ENCODE results near the gene NKRF. TPM values are rescaled to one million over a fixed set of nuclear protein-coding genes. Genes with fewer than 3 reads are reported as not detected.
"Not testable (repeated sequence)": the region's sequence is repeated elsewhere in the genome, so short reads cannot be mapped to it uniquely, and the experiment has no call there.

Gene NKRF
- 15.1 and 17.1 TPM in 2 replicates for total RNA-seq

DNA sequence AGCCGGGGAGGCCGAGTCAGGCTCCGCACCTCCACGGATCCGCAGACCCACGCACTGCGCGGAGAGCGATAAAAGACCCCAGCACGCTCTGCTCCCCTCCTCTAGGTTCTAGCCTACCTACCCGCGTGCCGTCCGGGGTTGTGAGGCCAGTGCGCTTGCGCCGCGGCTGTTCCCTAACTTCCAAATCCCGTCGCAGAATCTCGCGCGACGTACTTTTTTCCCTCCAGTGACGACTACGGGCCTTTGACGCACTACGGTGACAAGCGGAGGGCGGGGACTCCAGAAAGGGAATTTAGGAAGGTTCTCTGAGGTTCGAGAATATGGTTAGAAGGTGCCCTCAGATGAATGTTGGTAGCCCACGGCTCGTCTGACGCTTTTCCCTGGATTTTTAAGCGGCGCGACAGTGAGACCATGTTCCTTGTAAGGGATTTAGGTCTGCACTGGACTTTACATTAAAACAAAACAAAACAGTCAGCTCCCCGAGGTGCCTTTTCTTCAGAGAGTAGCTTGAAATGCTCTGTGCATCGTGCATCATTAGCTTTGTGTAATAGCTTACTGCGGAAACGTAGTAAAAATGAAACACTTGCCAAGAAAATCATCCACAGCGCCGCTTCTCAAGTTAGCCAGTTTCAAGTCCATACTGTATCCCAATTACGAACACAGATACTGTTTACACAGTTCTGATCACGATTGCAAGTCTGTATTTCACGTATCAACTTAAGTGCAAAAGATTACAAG, at the start of gene NKRF:
TSS of gene NKRF (minus strand) at position 145 of the 738 bp plus-strand sequence.
- intact Hi-C loops (cut with micrococcal nuclease), result loop anchor here (1.0 to 5.0 kb wide), 7 partner anchors 32 to 150 kb away; partner anchors contain the start of genes SEPTIN6, STEEP1 and UBE2A

DNA sequence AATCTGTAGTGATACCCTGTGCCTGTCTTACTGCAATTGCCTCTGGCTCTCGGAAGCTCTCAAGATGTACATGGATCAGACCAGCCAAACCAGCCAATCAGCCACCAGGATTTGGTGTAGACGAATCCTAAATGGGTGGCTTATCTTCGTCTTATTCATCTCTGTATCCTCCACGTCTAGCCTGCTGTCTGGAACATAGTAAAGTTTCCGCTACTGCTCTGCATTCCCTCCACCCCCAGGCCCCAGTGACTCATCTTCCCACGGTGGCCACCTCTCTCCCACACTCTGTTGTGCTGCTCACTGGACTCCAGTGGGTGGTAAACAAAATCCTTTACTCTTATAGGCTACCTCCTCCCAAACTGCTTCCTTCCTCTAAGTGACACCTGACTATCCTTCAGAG, 48.9 kb upstream of the NKRF start:
- intact Hi-C loops (cut with micrococcal nuclease), result no loop called here

DNA sequence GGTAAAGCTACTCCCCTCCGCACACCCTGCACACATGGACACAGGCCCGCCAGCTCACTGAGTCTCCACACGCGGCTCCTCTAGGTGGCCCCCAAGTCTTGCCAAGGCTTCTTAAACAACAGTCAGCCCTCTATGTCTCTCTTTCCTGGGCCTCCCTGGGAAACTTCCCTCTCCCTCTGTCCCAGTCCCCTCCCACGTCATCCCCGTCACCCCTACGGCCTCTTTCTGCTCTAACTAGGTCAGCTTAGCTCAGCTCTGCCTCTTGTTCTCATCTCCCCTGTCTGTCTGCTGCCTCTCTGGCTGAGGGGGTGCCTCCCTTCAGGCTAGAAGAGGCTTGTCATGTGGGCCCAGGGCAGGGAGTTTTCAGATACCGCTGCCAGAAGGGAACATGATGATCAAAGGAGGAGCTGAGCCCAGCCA, 47.9 kb upstream of the NKRF start:
- intact Hi-C loops (cut with micrococcal nuclease), result no loop called here

DNA sequence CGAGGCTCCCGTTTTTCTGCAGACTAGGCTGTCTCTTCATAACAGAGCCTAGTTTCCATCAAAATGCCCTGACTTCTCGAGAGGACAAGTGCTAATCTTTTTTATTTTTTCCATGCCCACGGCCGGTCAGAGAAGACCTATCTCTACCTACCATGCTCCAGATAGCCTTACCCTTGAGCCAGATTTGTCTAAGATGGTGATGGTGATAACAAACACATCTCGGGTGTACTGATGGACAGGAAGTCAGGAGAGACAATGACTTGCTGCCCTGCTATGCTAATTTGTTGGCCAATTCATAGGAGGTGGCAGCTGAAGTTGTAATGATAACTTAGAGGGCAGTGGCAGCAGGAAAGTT, 42.2 kb upstream of the NKRF start:
- intact Hi-C loops (cut with micrococcal nuclease), result loop anchor here (5.0 kb wide), 1 partner anchor 39 kb away; no protein-coding TSS in a partner anchor

DNA sequence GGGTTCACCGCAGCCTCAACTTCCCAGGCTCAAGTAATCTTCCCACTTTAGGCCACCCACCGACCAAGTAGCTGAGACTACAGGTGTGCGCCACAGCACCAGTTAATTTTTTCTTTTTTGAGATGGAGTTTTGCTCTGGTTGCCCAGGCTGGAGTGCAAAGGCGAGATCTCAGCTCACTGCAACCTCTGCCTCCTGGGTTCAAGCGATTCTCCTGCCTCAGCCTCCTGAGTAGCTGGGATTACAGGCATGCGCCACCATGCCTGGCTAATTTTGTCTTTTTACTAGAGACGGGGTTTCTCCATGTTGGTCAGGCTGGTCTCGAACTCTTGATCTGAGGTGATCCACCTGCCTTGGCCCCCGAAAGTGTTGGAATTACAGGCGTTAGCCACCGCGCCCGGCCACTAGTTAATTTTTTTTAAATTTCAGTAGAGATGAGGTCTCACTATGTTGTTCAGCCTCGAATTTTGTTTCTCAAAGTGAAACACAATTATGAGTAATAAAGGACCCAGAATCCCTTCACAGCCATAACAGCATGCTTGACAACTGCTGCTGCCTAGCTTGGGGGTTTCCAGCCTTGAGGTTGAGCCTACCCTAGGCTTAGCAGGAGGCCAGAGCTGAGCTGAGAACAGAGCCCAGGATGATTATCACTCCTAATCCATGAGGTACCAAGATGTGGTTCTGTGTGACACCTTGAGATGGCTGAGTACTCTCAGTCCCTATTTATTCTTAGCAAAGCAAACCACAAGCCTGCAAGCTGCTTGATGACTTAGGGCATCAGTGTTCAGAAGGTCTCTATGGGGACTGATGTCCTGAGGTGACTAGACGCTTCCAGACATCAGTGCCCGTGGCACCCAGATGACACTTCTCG, 41.6 kb upstream of the NKRF start:
- intact Hi-C loops (cut with micrococcal nuclease), result loop anchor here (5.0 kb wide), 1 partner anchor 40 kb away; no protein-coding TSS in a partner anchor

DNA sequence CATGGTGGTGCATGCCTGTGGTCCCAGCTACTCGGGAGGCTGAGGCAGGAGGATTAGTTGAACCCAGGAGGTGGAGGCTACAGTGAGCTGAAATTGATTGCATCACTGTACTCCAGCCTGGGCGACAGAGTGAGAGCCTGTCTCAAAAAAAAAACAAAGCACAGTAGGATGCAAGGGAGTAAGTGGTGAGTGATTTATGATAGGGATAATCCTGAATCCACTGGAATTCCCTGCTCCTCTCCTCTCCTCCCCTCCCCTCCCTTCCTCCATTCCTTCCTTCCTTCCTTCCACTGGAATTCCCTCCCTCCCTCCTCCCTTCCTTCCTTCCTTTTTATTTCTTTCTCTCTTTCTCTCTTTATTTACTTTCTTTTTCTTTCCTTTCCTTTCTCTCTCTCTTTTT, 40.9 kb upstream of the NKRF start:
- intact Hi-C loops (cut with micrococcal nuclease), result loop anchor here (5.0 kb wide), 1 partner anchor 40 kb away; no protein-coding TSS in a partner anchor

DNA sequence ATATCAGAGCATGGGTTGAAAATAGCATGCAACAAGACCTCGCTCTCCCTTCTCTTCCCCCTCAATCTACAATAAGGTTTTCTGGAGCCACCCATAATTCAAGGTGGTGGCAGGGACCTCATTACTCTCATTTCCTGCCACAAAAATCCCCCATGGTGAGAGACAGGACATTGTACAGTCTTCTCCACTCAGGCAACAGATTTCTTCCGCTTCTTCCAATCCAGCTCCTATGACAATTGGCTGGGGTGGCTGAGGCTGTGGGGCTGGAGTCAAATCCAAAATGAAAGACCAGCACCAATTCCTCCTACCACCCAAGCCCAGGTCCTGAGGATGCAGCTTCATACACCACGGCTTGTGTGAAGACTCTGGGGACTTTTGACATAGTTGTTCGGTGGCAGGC, 40.3 kb upstream of the NKRF start:
- intact Hi-C loops (cut with micrococcal nuclease), result loop anchor here (5.0 kb wide), 1 partner anchor 41 kb away; no protein-coding TSS in a partner anchor

DNA sequence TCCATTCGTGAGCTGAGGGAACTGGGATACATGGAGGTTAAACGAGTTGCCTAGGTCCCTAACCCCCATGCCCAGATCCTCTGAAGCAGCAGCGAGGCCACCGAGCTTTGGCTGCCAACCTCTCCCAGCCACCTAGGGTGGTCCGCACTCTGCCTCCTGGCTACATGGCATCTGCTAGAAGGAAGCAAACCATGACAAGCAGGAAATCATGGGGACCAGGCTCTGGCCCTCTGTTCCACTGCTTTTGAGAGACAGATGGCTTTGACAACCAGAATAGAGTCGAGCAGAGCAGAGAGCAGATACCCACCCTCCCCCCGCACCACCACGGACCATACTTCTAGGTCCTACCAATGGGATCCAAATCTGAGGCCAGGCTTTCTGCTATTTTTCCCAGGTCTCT, 37.5 kb upstream of the NKRF start:
- intact Hi-C loops (cut with micrococcal nuclease), result no loop called here

DNA sequence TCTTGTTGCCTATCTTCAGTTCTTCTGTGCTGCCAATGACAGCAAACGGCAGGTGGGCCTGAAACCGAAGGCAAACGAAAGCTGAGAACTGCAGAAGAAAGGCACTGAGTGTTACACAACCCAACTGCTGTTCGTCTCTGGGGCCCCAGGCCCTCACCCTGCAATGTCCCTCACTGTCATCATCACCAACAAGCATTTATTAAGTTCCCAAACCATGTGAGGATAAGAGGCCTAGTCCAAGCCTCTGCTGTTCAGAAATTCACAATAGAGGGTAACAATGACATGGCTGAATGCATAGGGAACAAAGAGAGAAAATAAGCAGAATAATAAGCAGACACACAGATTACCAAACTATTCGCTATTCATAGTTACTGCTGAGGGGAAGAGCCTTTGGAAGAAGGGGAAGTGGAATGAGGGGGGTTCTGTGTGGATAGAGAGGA, 34.5 kb upstream of the NKRF start:
- intact Hi-C loops (cut with micrococcal nuclease), result no loop called here

DNA sequence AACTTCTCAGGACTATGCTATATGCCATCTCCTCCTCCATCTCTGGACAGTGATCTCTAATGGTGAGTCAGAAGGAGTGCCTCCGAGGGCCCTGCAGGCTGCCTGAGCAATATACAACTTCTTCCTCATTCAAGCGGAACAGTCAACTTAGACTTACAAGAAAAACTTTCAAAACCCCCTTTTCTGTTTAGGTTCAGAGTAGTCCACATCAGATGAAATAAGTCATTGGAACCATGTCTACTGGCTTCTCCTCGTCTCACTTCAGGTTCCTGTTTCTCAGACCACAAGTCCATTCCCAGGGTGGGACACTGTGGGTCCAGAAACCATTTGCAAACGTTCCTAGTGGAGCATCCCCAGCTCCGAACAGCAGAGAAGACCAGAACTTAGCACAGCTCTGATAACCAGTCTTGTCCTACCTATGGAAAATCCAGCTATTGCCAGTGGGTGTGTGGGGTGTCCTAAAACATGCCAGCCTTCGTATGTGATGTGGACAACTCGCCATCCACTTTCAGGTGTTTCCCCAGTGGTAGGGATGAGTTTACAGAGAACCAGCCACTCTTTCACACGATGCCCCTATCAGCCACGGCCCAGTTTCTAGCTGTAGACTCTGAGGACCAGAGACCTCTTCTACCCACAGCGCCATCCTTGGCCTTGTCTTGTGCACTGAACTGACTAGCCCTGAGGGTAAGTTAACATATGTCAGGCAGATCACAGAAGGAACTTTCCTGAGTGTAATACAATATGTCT, 32.7 kb upstream of the NKRF start:
- intact Hi-C loops (cut with micrococcal nuclease), result no loop called here

DNA sequence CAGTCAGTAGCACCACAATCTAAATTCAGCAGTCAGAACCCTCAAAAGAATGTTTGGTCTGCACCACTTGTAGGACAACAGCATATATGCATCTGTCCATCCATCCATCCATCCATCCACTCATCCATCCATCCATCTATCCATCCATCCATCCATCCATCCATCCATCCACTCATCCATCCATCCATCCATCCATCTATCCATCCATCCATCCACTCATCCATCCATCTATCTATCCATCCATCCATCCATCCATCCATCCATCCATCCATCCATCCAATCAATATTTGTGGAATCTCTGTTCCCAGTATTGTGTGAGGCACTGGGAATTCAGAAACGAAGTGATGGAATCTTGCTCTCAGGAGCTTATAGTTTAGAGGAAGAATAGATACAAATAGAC, 31.2 kb upstream of the NKRF start:
- intact Hi-C loops (cut with micrococcal nuclease), result not testable (repeated sequence)

DNA sequence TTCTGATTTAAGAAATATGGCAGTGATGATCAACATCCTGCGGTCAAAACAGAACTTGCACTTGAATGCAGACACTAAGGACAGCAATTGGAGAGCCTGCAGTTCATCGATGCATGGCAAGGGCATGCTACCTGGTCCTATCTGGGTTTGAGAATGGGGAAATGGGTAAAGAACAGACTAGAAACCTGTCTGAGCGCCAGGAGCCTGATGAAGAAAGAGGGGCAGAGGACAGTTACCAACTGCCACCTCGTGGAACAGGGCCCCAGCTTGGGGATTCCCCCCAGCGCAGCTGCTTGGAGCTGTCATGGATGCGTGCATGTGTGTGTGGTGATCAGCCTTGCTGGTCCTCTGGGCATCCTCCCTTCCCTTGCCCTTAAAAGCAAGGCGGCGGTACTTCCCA, 30.2 kb upstream of the NKRF start:
- intact Hi-C loops (cut with micrococcal nuclease), result no loop called here

DNA sequence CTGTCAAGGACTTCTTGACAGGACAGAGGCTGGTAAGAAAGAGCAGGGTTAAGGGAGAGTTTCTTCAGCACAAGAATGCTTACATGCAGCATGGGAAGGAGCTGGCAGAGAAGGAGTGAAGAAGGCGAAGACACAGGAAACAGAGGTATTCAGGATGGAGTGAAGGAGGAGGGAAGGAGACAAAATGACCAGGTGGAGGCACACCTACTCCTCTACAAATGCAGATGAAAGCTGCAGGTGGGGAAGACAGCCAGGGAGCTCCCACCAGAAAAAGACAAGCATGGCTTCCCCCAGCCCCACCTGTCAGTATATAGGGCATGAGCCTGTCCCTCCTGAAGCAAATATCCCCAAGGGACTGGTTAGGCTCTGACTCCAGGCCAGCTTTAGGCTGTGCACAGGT, 29.6 kb upstream of the NKRF start:
- intact Hi-C loops (cut with micrococcal nuclease), result no loop called here

DNA sequence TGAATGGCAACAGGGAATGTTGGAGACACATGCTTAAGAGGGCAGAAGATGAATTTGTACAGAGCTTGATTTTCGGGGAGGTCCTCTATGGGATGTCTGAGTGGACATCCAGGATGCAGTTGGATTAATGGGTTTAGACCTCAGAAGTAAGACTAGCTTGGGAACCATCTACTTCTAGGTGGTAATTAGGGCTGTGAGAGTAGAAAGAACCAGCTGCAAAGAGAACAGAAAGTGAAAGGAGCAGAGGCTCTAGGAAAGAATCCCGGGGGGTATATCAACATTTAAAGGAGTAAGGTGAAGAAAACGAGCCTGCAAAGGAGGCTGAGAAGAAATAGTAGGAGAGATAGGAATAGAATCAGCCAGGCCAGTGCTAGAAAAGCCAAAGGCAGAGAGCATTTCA, 29.0 kb upstream of the NKRF start:
- intact Hi-C loops (cut with micrococcal nuclease), result no loop called here

DNA sequence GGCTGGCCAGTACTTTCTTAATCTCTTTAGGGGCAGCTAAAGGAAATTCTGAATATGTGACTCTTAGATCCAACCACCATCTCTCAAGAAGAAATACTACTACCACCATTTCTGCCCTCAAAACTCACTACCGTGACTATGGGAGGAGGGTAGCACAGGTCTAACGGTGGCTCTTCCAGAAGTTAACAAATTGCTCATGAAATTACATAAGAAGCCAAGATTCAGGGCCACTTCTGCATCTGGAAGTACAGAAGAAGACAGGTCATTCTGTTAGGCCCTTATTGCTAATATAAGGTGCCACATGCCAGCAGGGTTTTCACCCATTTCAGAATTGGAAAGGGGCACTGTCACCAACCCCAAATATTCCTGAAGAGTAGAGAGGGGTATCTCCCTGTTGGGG, 19.6 kb upstream of the NKRF start:
- intact Hi-C loops (cut with micrococcal nuclease), result no loop called here

DNA sequence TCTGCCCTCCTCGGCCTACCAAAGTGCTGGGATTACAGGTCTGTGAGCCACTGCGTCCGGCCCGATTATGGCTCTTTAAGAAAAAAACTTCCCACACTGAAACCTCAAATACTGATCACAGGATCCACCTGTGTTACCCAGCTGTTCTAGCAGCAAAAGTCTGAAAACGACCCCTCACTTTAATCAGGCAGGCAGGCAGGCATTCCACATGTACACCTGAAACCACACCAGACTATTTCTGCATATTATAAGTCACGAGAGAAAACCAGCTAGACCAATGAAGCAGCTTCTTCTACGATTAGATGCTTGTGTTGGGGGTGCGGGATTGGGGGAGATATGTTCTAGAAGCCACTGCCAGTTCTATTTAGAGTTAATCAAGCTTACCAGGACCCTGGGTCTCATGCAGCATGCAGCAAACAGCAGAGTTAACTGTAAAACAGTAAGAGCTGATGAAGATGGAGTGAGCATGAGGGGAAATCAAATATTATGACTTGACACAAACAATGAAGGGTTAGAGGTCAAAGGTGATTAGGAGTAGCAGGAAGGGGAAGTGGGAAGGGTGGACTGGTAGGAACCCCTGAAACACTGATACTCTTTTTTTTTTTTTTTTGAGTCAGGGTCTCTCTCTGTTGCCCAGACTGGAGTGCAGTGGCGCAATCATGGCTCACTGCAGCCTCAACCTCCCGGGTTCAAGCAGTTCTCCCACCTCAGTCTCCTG, 18.9 kb upstream of the NKRF start:
- intact Hi-C loops (cut with micrococcal nuclease), result no loop called here

DNA sequence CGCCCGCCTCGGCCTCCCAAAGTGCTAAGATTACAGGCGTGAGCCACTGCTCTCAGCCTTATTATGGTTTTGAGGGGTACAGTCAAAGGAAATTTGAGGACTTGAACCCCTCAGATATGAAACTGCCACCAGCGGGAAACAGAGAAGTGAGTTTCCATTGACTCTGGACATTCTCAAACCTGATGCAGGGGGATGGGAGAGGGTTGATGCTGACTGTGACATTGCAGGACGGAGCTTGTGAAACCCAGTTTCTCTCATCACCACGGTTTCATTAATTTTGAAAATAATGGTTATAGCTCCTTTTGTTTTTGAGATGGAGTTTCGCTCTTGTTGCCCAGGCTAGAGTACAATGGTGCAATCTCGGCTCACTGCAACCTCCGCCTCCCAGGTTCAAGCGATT, 18.2 kb upstream of the NKRF start:
- intact Hi-C loops (cut with micrococcal nuclease), result no loop called here

DNA sequence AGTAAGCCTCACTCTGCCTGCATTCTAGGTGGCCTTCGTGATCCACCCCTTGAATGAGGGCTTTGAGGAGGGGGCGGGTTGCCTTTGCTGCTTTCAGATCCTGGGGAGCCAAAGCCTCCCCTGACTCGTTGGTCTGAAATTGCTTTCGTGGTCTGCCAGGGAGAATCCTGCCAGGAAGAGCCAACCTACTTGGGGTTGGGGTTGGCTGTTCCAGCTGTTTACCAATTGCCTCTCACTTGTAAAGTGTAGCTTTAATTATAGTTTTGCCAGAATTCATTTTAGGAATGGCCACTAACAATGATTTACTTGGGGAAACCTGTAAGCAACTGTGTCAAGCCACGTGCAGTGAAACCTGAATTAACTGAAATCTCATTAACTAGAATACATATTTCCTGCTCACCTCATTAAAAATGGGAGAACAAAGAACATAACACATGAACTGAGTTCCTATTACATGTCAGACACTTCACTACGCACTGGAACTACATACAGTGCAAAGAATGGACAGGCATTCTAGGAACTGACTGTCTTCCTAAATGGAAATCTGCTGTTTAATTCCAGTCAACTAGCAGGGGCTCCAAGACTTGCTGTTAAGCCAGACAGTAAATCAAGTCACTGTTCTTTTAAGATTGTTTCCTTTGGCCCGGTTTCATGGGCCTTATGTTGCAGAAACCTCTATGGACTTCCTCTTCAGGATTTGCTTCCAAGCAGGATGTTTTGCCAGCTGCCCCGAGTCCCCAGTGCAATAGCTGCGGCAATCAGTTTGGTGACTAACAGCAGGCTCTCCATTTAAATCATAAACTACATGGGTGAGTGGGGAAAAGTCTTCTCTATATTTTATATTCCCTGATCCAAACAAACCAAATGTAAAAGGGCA, 16.4 kb upstream of the NKRF start:
- intact Hi-C loops (cut with micrococcal nuclease), result no loop called here

DNA sequence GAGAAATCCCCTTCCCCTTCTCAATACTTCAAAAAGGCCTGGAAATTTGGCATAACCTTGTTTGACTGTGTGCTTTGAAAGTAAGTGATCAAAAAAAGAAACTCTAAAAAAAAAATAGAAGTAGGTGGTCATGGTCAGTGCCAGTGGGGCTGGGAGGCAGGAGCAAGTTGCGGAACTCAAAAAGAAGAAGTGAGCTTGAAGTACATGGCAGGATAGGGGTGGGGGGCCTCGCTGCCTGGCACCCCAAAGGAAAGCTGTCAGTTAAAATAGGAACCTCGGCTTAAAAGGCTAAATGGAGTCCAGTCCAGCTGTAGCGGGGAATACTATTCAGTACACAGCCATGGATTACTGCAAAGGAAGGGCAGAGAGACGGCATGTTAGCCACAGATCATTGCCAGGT, 12.2 kb upstream of the NKRF start:
- intact Hi-C loops (cut with micrococcal nuclease), result no loop called here
